ENCODE data around the gene THAP9. TPM values are rescaled to one million over a fixed set of nuclear protein-coding genes. Genes with fewer than 3 reads are reported as not detected.
A peak's percentile ranks its signal among the peaks of the same experiment; 100 is the strongest.

The THAP9 gene
- polyA plus RNA-seq, 1 of the 3 experiments (the other 2 are of a cell fraction), result 1.5 TPM

DNA sequence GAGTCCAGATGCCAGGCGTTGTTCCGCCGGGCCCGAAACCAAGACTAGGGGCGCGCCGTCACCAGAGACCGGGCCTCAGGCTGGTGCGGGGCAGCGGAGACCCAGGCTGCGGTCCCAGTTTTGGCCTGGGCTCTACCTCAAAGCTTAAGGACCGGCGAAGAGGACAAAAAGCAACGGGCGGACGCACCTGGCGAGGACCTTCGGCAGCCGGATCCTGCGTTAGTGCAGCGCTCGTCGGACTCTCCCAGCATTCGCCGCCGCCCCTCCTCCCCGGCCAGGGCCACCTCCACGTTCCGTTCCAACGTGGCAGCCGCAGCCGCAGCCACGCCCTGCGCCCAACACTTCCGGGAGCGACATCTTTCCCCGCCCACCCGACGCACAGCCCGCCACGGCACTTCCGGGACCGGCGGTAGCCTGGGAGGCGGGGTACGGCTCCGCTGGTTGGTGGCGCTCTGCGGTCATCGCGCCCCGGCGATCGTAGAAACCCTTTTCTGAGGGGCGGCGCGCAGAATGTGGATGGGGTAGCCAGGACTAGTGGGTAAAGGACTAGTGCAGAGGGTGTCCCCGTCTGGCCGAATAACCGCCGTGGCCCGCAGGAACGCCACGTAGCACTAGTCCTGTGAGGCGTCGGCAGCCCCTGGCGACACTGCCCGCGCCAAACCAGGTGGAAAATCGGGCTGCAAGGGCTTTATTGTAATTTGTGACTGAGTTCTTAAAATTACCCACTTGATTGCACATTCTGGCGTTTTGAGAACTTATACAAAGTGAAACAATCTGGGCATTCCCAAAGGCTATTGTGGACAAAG is 9.4 kb upstream of the THAP9 start, which contains the start of gene SEC31A (continued):
- TF ChIP-seq, protein P1, sequence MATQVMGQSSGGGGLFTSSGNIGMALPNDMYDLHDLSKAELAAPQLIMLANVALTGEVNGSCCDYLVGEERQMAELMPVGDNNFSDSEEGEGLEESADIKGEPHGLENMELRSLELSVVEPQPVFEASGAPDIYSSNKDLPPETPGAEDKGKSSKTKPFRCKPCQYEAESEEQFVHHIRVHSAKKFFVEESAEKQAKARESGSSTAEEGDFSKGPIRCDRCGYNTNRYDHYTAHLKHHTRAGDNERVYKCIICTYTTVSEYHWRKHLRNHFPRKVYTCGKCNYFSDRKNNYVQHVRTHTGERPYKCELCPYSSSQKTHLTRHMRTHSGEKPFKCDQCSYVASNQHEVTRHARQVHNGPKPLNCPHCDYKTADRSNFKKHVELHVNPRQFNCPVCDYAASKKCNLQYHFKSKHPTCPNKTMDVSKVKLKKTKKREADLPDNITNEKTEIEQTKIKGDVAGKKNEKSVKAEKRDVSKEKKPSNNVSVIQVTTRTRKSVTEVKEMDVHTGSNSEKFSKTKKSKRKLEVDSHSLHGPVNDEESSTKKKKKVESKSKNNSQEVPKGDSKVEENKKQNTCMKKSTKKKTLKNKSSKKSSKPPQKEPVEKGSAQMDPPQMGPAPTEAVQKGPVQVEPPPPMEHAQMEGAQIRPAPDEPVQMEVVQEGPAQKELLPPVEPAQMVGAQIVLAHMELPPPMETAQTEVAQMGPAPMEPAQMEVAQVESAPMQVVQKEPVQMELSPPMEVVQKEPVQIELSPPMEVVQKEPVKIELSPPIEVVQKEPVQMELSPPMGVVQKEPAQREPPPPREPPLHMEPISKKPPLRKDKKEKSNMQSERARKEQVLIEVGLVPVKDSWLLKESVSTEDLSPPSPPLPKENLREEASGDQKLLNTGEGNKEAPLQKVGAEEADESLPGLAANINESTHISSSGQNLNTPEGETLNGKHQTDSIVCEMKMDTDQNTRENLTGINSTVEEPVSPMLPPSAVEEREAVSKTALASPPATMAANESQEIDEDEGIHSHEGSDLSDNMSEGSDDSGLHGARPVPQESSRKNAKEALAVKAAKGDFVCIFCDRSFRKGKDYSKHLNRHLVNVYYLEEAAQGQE (IDR thresholded peaks at IDR 0.05; ENCODE audit: low read depth, low read length), result no peak
- TF ChIP-seq ELF1 (IDR thresholded peaks at IDR 0.05) (peak; percentile 97), NRF1 (IDR thresholded peaks at IDR 0.05; ENCODE audit: low read depth, low read length) (0 out of 2 replicates have a peak, but pooled peaks have one; percentile 15), USF2 (IDR thresholded peaks at IDR 0.05; ENCODE audit: borderline replicate concordance, low read depth, low read length) (no peak), GABPA (IDR thresholded peaks at IDR 0.05; ENCODE audit: low read depth) (peak; percentile 90)

- DNase-seq, result no peak
- ChIA-PET POLR2A (no interaction called here), CTCF (interaction anchor here (0.9 kb wide), 1 partner anchor 65 kb away, joined by 3 read pairs; no protein-coding TSS in a partner anchor)
Observed at GRCh38 chr4:82891707-82892466, 8.6 kb upstream of the THAP9 start.

More at GRCh38 chr4:82891707-82892466, 8.6 kb upstream of the THAP9 start:
- no peaks in the 10 kb centered on the region for H3K9me3 ChIP-seq
- H3K9ac ChIP-seq, result peak overlapping the region; percentile 99
- H3K4me1 ChIP-seq (ENCODE audit: control insufficient read depth in 1 of 2, insufficient read depth in 2 of 2, low read depth in 1 of 2, low read length in 1 of 2), result peaks cover 2 to 8% of the 10 kb centered on the region in 2 experiments; a peak in 3 of 4 replicates
- H3K36me3 ChIP-seq (replicated peaks in 1 of 2; ENCODE audit: control insufficient read depth in 1 of 2, insufficient read depth in 2 of 2, low read length in 1 of 2), result peaks cover 37 to 46% of the 10 kb centered on the region in 2 experiments
- H3F3A ChIP-seq (replicated peaks; ENCODE audit: insufficient read depth), result peaks cover 29% of the 10 kb centered on the region
- H3K27ac ChIP-seq (ENCODE audit: low read depth in 2 of 2, low read length in 1 of 2), result peak overlapping the region; percentile 98 to 99
- TF ChIP-seq CHD2 (IDR thresholded peaks at IDR 0.05; ENCODE audit: low read length, partially characterized antibody), result no peak
- no peak for TF ChIP-seq NFIC (IDR thresholded peaks at IDR 0.05; ENCODE audit: borderline replicate concordance)
- TF ChIP-seq, protein P2, sequence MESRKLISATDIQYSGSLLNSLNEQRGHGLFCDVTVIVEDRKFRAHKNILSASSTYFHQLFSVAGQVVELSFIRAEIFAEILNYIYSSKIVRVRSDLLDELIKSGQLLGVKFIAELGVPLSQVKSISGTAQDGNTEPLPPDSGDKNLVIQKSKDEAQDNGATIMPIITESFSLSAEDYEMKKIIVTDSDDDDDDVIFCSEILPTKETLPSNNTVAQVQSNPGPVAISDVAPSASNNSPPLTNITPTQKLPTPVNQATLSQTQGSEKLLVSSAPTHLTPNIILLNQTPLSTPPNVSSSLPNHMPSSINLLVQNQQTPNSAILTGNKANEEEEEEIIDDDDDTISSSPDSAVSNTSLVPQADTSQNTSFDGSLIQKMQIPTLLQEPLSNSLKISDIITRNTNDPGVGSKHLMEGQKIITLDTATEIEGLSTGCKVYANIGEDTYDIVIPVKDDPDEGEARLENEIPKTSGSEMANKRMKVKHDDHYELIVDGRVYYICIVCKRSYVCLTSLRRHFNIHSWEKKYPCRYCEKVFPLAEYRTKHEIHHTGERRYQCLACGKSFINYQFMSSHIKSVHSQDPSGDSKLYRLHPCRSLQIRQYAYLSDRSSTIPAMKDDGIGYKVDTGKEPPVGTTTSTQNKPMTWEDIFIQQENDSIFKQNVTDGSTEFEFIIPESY (IDR thresholded peaks at IDR 0.05; ENCODE audit: borderline replicate concordance, low read depth), result no peak
- no peak for TF ChIP-seq RXRA (IDR thresholded peaks at IDR 0.05; ENCODE audit: borderline replicate concordance, low read depth)
- TF ChIP-seq TEAD4 (IDR thresholded peaks at IDR 0.05; ENCODE audit: borderline replicate concordance, insufficient read depth), result no peak
- TF ChIP-seq GATA2 (CRISPR knock-in tag; IDR thresholded peaks at IDR 0.05), result no peak
- TF ChIP-seq PBX3 (IDR thresholded peaks at IDR 0.05), result no peak
- TF ChIP-seq, protein P1 (IDR thresholded peaks at IDR 0.05; ENCODE audit: low read depth, low read length), result no peak
- TF ChIP-seq NRF1 (IDR thresholded peaks at IDR 0.05; ENCODE audit: low read depth, low read length), result no peak
- no peak for TF ChIP-seq MAX (IDR thresholded peaks at IDR 0.05; ENCODE audit: low read depth)
- H3K79me2 ChIP-seq (ENCODE audit: insufficient read depth), result peaks cover 81% of the 10 kb centered on the region
- H2AFZ ChIP-seq (ENCODE audit: low read depth), result peak overlapping the region; percentile 53; the same call in 1 of the 2 replicates
- H3K27me3 ChIP-seq (ENCODE audit: insufficient read depth), result no peaks in the 10 kb centered on the region
- peak overlapping the region; percentile 82 to 94 for H3K4me3 ChIP-seq (ENCODE audit: low read depth in 2 of 2, low read length in 1 of 2)
- peak overlapping the region; percentile 89 for H3K4me2 ChIP-seq
- H4K20me1 ChIP-seq (ENCODE audit: insufficient read depth), result peaks cover 30% of the 10 kb centered on the region
- 35% methylated on average over 7 of the region's 7 CpGs for WGBS (ENCODE audit: low lambda C conversion rate)
- H3K9me2 ChIP-seq, result no peaks in the 10 kb centered on the region

Measured in SK-N-SH (cell line).